Measurements from ENCODE around the gene INAFM1.
"Not testable (repeated sequence)": the region's sequence is repeated elsewhere in the genome, so short reads cannot be mapped to it uniquely, and the experiment has no call there.

Gene INAFM1

DNA sequence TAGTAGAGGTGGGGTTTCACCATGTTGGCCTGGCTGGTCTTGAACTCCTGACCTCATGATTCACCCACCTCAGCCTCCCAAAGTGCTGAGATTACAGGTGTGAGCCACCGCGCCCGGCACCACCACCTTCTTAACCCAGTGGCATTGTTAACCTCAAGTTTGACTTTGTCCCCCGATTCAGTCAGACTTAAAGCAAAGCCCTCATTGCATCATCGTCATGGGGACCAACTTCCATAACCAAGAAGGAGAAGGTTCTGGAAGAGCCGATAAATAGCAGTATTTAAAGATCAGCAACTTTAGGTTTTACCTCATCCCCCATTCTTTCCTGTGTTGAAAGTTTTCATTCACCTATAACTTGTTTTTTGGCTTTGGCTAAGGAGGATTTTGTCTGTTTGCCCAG, 6.7 kb upstream of the INAFM1 start:
- no peak for DNase-seq (ENCODE audit: low spot score)

DNA sequence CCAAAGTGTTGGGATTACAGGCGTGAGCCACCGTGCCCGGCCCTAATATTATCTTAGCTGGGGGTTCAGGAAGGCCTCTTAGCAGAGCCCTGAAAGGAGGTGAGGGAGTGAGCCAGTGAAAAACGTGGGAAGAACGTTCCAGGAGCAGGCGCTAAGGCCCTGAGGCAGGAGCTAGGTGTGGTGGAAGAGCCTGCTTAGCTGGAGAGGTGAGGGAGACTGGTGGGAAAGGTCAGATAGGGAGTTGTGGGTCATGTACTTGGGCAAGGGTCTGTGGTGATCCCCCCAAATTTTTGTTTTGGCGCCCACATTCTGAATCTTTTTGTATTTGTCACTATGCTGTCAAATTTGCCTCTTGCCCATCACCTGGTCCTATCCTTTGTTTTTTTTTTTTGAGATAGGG, 5.1 kb upstream of the INAFM1 start:
- DNase-seq (ENCODE audit: low spot score), result no peak

DNA sequence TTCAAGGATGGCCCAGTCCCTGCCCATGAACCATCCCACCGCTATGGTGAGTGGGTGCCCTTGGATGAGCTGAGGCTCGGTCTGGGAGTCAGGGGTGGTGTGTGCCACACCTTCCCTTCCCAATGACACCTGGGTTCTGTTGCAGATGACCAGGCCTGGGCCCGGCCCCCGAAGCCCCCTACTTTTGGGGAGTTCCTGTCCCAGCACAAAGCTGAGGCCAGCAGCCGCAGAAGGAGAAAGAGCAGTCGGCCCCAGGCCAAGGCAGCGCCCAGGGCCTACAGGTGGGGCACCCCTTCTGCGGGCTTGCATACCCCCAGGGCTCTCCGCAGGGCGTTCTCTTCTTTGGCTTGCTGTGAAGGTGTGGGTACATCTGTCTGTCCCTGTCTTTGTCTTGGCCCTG, 4.3 kb upstream of the INAFM1 start:
- no peak for DNase-seq (ENCODE audit: low spot score)

DNA sequence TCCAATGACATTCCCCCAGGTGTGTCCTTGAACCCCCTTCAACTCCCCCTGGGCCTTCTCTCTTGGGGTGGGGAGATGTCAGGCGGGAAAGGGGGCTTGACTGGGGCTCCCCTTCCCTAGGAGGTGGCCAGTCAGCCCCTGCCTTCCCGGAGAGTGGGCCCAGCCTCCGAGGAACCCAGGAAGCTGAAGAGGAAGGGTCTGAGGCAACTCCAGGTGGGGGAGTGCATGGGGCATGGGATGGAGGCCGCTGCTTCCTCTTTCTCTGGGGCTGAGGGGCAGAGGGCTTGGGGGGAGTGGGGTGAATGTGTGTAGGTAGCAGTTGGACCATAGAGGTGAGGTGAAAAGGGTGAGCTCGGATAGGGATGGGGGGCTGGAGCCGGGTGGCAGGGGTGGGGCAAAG, 2.7 kb upstream of the INAFM1 start:
- DNase-seq (ENCODE audit: low spot score), result no peak

DNA sequence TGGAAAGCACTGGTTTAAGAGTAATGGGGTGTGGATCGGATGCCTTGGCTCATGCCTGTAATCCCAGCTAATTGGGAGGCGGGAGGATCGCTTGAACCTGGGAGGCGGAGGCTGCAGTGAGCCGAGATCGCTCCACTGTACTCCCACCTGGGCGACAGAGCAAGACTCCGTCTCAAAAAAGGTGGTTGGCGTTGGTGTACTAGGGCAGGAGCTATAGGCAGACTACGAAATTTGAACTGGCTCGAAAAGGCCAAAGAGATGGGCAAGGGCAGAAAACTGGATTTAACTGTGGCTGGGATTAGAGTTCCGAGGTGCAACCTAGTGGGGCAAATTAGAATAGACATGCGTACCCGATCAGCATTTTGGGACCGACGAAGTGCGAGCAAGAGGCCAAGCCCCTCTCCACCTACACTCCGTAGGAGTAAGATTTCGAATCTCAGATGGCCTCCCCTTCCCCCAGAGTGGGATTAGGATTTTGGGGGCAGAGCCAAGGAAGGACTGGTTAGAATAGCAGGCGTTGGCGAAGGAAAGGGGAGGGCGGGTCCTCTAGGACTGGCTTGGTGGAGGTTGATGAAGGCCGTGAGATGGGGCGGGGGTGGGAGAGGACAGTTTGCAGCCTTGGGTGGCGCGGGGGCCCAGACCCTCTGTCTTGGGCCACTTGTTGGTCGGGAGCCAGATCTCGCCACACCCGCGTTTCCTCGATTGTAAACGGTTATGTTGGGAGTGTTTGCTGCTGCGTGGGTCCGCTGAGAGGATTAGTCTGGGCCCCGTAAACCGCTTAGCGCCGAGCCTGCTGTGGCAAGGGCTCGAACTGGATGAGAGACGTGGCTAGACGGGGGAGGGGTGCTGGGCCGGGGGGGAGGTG, 2.0 kb upstream of the INAFM1 start:
- DNase-seq (ENCODE audit: low spot score), result no peak

DNA sequence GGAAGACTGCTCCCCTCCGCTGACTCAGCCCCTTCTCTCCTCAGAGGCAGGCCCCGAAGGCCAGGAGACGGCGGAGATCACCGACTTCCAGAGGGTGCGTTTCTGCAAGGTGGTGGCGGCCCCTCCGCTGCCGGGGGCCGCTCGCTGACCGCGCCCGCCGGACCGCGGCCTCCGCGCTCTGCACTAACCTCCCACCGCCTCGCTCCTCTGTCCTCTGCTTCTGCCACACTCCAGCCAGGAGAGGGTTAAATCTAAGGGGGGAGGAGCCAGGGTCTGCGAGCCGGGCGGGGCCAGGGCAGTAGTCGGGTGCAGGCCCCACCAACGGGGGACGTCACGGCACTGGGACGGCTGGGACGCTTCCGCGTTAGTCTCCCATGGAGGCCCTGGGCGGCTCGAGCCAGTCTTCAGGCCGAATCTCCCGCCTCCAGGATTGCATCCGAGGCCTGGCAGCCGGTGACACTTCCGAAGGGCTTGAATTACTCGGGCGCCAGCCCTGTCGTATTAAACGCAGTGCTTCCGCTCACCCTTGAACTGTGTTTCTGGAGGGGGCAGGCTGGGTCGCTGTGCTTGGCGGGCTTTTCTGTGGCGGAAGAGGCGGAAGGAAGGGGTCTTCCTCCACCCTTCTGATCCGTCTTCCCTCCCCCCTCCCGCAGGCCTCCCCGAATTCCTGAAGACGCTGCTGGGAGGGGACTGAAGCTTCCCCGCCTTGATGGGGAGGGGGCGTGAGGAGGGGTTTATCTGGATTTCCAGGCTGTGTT, 1.2 kb upstream of the INAFM1 start:
- DNase-seq (ENCODE audit: low spot score), result peak; percentile 91

DNA sequence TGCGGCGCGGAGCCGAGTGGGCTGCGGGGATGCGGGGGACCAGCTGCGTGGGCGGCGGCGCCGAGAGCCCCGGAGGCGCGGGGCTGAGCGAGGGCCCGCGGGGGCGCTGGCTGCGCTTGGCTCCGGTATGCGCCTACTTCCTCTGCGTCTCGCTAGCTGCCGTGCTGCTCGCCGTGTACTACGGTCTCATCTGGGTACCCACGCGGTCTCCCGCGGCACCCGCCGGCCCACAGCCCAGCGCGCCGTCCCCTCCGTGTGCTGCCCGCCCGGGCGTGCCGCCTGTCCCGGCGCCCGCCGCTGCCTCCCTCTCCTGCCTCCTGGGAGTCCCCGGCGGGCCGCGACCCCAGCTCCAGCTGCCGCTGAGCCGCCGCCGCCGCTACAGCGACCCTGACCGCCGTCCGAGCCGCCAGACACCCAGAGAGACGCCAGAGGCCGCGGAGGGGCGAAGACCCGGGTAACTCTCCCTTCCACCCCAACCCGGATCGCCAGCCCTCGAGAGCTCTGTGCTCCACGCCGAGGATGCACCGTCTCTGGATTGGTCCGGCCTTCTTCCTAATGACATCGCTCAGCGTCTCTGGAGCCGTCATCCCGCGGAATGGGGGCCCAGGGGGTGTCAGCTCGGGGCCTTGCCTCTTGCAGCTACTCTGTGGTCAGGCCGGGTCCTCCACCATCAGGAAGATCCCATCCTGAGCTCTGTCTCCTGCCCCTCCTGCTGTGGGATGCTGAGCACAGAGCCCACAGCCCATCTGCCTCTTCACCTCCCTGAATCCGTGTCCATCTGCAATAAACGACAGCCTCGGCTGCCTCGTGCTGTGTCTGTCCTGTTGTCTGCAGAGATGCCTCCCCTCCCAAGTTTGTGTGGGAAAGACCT, 441 bp downstream of the INAFM1 start:
- no peak for DNase-seq (ENCODE audit: low spot score)

DNA sequence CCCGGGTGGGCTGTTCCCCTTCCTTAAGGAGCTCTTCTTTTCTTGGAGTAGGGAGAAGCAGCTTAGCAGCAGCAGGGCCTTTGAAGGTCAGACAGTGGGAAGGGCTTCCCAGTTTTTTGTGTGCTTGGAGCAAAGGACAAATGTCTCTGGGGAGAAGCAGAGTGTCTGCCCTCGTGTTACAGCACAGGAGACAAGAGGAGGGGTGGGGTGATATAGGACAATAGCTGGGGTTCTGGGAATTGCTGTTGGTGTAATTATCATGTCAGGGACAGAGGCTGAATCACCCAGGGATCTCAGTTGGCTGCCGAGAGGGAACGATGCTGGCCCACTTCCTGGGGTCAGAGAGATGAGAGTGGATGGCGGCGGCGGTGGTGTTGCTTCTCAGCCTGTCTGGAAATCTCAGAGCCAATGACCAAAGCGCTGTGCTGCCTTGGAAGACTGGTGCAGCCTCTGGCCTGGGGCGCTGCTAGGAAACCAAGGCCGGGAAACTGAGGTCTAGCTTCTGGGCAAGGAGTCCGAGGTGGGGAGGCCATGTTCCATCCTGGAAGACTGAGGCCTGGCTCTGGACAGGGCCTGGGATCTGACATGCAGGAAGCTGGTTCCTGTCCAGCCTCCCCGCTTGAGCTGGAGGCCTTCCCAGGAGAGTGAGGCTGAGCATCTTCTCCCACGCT, 1.2 kb downstream of the INAFM1 start:
- DNase-seq (ENCODE audit: low spot score), result no peak

DNA sequence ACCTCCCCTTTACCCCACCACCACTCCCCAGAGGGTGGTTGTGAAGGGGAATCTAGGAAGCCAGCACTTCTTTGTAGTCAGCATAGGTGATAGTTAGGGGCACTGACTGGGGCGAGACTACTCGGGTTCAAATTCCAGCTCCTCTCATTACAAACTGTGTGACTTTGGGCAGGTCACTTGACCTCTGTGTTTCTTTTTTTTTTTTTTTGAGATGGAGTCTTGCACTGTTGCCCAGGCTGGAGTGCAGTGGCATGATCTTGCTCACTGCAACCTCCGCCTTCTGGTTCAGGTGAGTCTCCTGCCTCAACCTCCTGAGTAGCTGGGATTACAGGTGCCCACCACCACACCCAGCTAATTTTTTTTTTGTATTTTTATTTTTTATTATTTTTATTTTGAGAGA, 1.8 kb downstream of the INAFM1 start:
- not testable (repeated sequence) for DNase-seq (ENCODE audit: low spot score)

DNA sequence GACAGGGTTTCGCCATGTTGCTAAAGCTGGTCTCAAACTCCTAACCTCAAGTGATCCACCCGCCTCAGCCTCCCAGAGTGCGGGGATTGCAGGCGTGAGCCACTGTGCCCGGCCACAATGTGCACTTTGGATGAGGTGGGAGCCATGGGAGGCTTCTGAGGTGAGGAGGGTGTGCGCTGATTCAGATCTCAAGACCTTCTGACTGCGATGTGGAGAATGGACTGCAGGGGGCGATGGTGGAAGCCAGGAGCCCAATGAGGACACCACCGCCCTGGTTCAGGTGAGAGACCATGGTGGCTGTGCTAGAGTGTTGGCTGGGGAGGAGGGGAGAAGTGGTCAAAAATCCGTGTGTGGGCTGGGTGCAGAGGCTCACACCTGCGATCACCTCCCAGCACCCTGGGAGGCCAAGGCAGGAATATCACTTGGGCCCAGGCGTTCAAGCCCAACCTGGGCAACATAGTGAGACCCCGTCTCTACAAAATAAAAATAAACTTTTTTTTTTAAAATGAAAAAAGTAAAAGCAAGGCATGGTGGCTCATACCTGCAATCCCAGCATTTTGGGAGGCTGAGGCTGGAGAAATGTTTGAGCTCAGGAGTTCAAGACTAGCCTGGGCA, 5.6 kb downstream of the INAFM1 start:
- peak; percentile 57 for DNase-seq (ENCODE audit: low spot score)

DNA sequence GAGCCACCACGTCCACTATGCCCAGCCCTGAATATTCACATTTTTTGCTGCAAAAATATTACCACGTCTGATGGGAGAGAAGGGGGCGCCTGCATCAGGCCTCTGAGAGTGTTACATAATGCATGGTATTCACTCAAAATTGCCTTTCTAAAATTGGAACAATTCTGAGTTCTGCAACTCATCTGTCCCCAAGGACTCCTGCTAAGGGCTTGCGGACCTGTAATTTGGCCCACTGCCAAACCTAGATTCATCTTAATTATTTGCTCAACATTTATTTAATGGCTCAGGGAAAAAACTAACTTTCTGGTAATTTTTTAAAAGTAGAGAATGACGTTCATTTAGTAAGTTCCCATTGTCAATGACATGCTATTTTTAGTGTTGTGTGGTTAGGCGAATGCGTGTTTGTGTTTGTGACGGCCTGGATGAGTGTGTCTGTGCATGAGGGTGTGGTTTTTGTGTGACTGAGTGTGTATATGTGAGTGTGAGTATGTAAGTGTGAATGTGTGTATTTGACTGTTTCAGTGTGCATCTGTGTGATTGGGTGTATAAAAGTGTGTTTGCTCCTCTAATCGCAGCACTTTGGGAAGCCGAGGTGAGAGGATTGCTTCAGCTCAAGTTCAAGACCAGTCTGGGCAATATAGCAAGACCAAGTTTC, 8.8 kb downstream of the INAFM1 start:
- no peak for DNase-seq (ENCODE audit: low spot score)

DNA sequence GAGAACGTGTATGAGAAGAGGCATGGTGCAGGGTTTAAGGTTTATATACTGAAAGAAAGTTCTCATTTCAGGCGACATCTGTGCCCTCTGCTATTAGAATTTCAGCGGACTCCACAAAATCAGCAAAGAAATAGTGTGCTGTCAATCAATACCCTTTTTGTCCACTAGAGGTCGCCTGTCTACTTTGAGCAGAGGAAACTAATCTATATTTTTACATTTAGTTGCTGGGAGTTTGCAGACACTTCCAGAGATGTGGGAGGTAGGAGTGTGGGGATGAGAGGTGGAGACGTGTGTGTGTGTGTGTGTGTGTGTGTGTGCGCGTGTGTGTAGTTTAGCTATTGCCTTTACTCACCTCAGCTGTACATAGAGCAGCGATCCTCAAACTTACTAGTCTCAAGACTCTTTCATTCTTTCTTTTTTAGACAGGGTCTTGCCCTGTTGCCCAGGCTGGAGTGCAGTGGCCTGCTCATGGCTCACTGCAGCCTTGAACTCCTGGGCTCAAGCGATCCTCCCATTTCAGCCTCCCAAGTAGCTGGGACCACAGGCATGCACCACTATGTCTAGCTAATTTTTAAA, 9.7 kb downstream of the INAFM1 start:
- DNase-seq (ENCODE audit: low spot score), result peak; percentile 76

DNA sequence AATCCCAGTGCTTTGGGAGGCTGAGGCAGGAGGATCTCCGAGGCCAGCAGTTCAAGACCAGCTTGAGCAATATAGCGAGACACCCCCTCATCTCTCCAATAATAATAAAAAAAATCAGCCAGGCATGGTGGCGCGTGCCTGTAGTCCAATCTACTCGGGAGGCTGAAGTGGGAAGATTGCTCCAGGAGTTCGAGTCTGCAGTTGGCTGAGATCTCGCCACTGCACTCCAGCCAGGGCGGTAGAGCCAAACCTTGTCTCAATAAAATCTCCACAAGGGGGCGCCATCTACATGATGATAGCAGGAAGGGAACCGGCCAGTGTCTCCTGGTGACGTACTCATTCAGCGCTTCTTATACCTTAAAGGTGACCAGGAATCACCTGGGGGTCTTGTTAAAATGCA, 21.4 kb downstream of the INAFM1 start:
- DNase-seq (ENCODE audit: low spot score), result peak; percentile 85

DNA sequence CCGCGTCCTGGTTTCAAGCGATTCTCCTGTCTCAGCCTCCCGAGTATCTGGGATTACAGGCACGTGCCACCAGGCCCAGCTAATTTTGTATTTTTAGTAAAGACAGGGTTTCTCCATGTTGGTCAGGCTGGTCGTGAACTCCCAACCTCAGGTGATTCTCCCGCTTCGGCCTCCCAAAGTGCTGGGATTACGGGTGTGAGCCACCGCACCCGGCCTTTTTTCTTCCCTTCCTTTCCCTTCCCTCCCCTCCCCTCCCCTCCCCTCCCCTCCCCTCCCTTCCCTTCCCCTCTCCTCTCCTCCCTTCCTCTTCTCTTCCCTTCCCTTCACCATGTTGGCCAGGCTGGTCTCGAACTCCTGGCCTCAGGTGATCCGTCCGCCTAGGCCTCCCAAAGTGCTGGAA, 26.2 kb downstream of the INAFM1 start:
- not testable (repeated sequence) for DNase-seq (ENCODE audit: low spot score)

DNA sequence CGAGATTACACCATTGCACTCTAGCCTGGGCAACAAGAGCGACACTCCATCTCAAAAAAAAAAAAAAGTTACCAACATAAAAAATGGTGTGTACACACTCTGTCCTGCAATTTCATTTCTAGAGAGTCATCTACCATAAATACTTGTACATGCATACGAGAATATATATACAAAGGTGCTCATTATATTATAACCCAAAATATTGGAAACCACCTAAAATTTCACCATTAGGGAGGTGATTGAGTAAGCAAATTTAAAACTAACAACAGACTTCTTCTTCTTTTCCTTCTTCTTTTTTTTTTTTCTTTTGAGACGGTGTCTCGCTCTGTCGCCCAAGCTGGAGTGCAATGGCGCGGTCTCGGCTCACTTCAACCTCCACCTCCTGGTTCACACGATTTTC, 27.6 kb downstream of the INAFM1 start:
- DNase-seq (ENCODE audit: low spot score), result no peak

DNA sequence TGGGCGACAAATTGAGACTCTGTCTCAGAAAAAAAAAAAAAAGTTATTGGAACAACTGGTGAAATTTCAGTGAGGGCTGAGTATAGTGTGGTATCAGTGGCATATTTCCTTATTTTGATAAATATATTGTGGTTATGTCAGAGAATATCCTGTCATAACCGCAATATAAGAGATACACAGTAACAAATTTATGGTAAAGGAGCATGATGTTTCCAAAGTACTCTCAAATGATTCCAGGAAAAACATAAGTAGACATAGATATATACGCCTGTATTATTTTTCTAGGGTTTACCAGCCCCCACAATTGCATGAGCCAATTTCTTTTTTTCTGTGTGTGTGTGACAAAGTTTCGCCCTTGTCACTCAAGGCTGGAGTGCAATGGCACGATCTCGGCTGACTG, 29.3 kb downstream of the INAFM1 start:
- DNase-seq (ENCODE audit: low spot score), result no peak

DNA sequence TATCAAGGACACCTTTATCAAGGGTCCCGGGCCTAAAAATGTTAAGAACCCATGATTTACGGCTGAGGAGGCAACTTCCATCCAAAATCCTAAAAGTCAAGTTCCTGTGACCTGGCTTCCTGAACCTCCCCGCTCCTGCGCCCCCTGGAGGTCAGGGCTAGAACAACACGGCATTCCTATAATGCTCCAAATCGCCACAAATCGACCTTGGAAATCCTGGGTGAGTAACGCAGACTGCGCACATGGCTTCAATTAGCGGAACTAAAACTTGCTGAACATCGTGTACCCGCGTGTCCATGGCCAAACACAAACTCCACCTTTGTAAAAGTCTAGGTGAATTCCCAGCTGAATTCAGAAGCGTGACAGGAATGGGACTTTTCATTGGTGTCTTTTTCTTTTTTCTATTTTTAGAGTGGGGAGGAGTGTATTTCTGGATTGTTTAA, 30.6 kb downstream of the INAFM1 start:
- peak; percentile 59 for DNase-seq (ENCODE audit: low spot score)

DNA sequence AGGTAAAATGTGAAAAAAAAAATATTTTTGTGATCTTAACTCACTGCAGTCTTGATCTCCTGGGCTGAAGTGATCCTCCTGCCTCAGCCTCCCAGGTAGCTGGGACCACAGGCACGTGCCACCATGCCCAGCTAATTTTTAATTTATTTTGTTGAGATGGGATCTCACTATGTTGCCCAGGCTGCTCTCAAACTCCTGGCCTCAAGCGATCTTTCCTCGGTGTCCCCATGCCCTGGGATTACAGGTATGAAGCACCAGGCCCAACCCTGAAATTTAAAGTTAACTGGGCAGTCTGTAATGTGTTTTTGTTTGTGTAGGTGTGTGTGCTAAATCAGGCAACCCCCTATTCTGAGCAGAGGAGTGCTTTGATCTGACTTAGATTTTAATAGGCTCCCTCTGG, 31.6 kb downstream of the INAFM1 start:
- DNase-seq (ENCODE audit: low spot score), result no peak

DNA sequence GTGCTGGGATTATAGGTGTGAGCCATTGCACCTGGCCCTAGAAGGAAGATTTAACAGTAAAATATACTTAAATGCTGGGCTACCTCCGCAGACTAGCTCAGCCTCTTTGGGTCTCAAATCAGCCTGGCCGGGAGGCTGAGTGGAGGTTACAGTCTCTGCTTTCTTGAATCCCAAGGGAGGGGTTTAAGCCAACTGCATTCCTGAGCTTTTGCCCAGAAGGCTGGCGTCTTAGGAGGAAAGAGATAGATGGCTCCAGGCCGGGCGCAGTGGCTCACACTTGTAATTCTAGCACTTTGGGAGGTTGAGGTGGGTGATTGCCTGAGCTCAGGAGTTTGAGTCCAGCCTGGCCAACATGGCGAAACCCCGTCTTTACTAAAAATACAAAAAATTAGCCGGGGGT, 34.4 kb downstream of the INAFM1 start:
- DNase-seq (ENCODE audit: low spot score), result no peak

DNA sequence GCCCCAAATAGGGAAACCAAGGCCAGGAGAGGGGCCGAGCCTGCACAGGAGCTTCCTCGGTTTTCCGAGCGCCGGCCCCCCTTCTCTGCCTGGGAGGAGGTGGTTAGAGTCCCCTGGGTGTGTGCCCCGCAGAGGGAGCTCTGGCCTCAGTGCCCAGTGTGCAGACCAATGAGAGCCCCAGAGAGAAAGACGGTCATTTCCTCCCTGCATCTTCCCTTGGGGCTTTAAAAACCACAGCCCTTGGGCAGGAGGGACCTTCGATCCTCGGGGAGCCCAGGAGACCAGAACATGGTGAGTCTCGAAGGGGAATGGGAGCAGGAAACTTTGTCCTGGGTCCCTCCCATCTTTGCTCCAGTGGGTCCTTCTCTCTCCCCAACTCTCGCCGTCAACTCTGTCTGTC, 34.9 kb downstream of the INAFM1 start, which contains the start of gene C5AR1:
TSS of gene C5AR1 (plus strand) at position 254 of the 400 bp plus-strand sequence. CDS start at position 289, 35 bp downstream.
- DNase-seq (ENCODE audit: low spot score), result no peak

All from CD4-positive, alpha-beta T cell treated with Interleukin-15 for 4 hours (primary cell).